MM.1S (cell line): ENCODE measurements around the gene ADAMTS4.
"Not testable (repeated sequence)": the region's sequence is repeated elsewhere in the genome, so short reads cannot be mapped to it uniquely, and the experiment has no call there.

Experiments
- DNase-seq: peaks from one replicate; pipeline ENCODE4 v3.0.0-alpha.2; 2015
- H2AFZ ChIP-seq: fragments of 300-600 bp; sonication (generic); 2 replicates; pipeline ENCODE4 v1.6.0; 2016; ENCODE audit warnings: antibody characterized with exemption, low read length
- H3F3A ChIP-seq: fragments of 300-600 bp; sonication (generic); 2 replicates; pipeline ENCODE4 v1.6.1; 2016; ENCODE audit warnings: mild to moderate bottlenecking, antibody characterized with exemption, low read length, moderate library complexity, mixed read lengths; ENCODE audit not compliant: insufficient read depth
- H3K27ac ChIP-seq: fragments of 300-600 bp; sonication (generic); 2 replicates; pipeline ENCODE4 v1.5.1; 2016; ENCODE audit warnings: mild to moderate bottlenecking, low read length
- H3K27me3 ChIP-seq: fragments of 300-600 bp; sonication (generic); replicated peaks from 2 replicates; pipeline ENCODE4 v1.6.0; 2016; ENCODE audit warnings: low read length; ENCODE audit not compliant: insufficient read depth
- H3K36me3 ChIP-seq: fragments of 300-600 bp; sonication (generic); replicated peaks from 2 replicates; pipeline ENCODE4 v1.6.1; 2016; ENCODE audit warnings: mild to moderate bottlenecking, low read length, mixed read lengths; ENCODE audit not compliant: insufficient read depth
- H3K4me1 ChIP-seq: fragments of 300-600 bp; sonication (generic); 2 replicates; pipeline ENCODE4 v1.6.1; 2016; ENCODE audit warnings: low read length, mixed read lengths
- H3K4me2 ChIP-seq: fragments of 300-600 bp; sonication (generic); 2 replicates; pipeline ENCODE4 v1.6.0; 2016; ENCODE audit warnings: low read depth, low read length
- H3K4me3 ChIP-seq: fragments of 300-600 bp; sonication (generic); 2 replicates; pipeline ENCODE4 v1.5.1; 2016; ENCODE audit warnings: low read length, mixed read lengths
- H3K79me2 ChIP-seq: fragments of 300-600 bp; sonication (generic); 2 replicates; pipeline ENCODE4 v1.6.1; 2016; ENCODE audit warnings: mixed run types, low read length, mixed read lengths
- H3K9ac ChIP-seq: fragments of 300-600 bp; sonication (generic); 2 replicates; pipeline ENCODE4 v1.6.1; 2016; ENCODE audit warnings: low read length, mixed read lengths
- H3K9me2 ChIP-seq: fragments of 300-600 bp; sonication (generic); replicated peaks from 2 replicates; pipeline ENCODE4 v1.6.1; 2016; ENCODE audit warnings: mild to moderate bottlenecking, low read length, mixed read lengths; ENCODE audit not compliant: insufficient read depth
- H3K9me3 ChIP-seq: fragments of 300-600 bp; sonication (generic); replicated peaks from 2 replicates; pipeline ENCODE4 v1.6.1; 2016; ENCODE audit warnings: mild to moderate bottlenecking, low read length, mixed read lengths; ENCODE audit not compliant: insufficient read depth
- H4K20me1 ChIP-seq: fragments of 300-600 bp; sonication (generic); 2 replicates; pipeline ENCODE4 v1.6.1; 2016; ENCODE audit warnings: mild to moderate bottlenecking, low read length, moderate library complexity, mixed read lengths; ENCODE audit not compliant: insufficient read depth
- CTCF ChIP-seq: fragments of 300-600 bp; sonication (generic); IDR thresholded peaks from 2 replicates; pipeline ENCODE4 v1.5.1; 2016; ENCODE audit warnings: antibody characterized with exemption, low read length, mixed read lengths
- EZH2 ChIP-seq: fragments of 300-600 bp; sonication (generic); optimal IDR thresholded peaks from 2 replicates; pipeline ENCODE3; 2017; ENCODE audit warnings: low read depth, mild to moderate bottlenecking, antibody characterized with exemption, low read length, mixed read lengths
- EZH2phosphoT487 ChIP-seq: fragments of 300-600 bp; sonication (generic); IDR thresholded peaks from 2 replicates; pipeline ENCODE4 v1.6.1; 2018; ENCODE audit warnings: antibody characterized with exemption, low read length

Gene ADAMTS4

GRCh38 chr1:161226320-161226711, 27.5 kb upstream of the ADAMTS4 start:
- peak; percentile 28 for DNase-seq
- H3K79me2 ChIP-seq: peaks cover 27% of the 10 kb centered on the region
- no peaks in the 10 kb centered on the region for H3K9me2 ChIP-seq
- peak overlapping the region; percentile 86 for H2AFZ ChIP-seq
- peaks cover 19% of the 10 kb centered on the region for H3K4me1 ChIP-seq
- peaks cover 16% of the 10 kb centered on the region for H3F3A ChIP-seq
- H3K9ac ChIP-seq: peak overlapping the region; percentile 79
- 0 out of 2 replicates have a peak, but pooled peaks cover 5% of the 10 kb centered on the region for H3K36me3 ChIP-seq
- no peaks in the 10 kb centered on the region for H3K27me3 ChIP-seq
- peak overlapping the region; percentile 89 for H3K4me3 ChIP-seq
- H3K27ac ChIP-seq: peak overlapping the region; percentile 49; the same call in 1 of the 2 replicates
- TF ChIP-seq EZH2: no peak
- TF ChIP-seq EZH2phosphoT487: no peak
- TF ChIP-seq CTCF: no peak
- H4K20me1 ChIP-seq: no peaks in the 10 kb centered on the region
- no peaks in the 10 kb centered on the region for H3K9me3 ChIP-seq
- peak overlapping the region; percentile 95 for H3K4me2 ChIP-seq

GRCh38 chr1:161225534-161226319, 26.9 kb upstream of the ADAMTS4 start, which contains the start of gene TOMM40L:
TSS of gene TOMM40L (plus strand) at chr1:161226060. CDS start at chr1:161226490, 430 bp downstream.
- H4K20me1 ChIP-seq: no peaks in the 10 kb centered on the region
- no peaks in the 10 kb centered on the region for H3K27me3 ChIP-seq
- H3K36me3 ChIP-seq: 0 out of 2 replicates have a peak, but pooled peaks cover 5% of the 10 kb centered on the region
- peak; percentile 100 for DNase-seq
- H3K9me3 ChIP-seq: no peaks in the 10 kb centered on the region
- peak within 1 kb of the TSS; percentile 86 for H2AFZ ChIP-seq
- peak within 1 kb of the TSS; percentile 95 for H3K4me2 ChIP-seq
- H3K4me1 ChIP-seq: peaks cover 19% of the 10 kb centered on the region
- TF ChIP-seq CTCF (peak; percentile 84), EZH2phosphoT487 (no peak), EZH2 (no peak)
- H3F3A ChIP-seq: peaks cover 16% of the 10 kb centered on the region
- peak within 1 kb of the TSS; percentile 49; the same call in 1 of the 2 replicates for H3K27ac ChIP-seq
- H3K4me3 ChIP-seq: peak within 1 kb of the TSS; percentile 89
- no peaks in the 10 kb centered on the region for H3K9me2 ChIP-seq
- H3K79me2 ChIP-seq: peaks cover 27% of the 10 kb centered on the region
- peak within 1 kb of the TSS; percentile 79 for H3K9ac ChIP-seq

- H3K9me2 ChIP-seq: no peaks in the 10 kb centered on the region
- peaks cover 16% of the 10 kb centered on the region for H3F3A ChIP-seq
- peak overlapping the region; percentile 62 for H2AFZ ChIP-seq
- H3K4me1 ChIP-seq: peaks cover 19% of the 10 kb centered on the region
- H3K27me3 ChIP-seq: no peaks in the 10 kb centered on the region
- H3K9ac ChIP-seq: peak overlapping the region; percentile 1; the same call in 1 of the 2 replicates
- TF ChIP-seq CTCF: no peak
- no peak for TF ChIP-seq EZH2
- no peak for TF ChIP-seq EZH2phosphoT487
- H4K20me1 ChIP-seq: no peaks in the 10 kb centered on the region
- DNase-seq: no peak
- H3K36me3 ChIP-seq: 0 out of 2 replicates have a peak, but pooled peaks cover 5% of the 10 kb centered on the region
- peaks cover 27% of the 10 kb centered on the region for H3K79me2 ChIP-seq
- peak overlapping the region; percentile 3; the same call in 1 of the 2 replicates for H3K4me3 ChIP-seq
- peak overlapping the region; percentile 21; the same call in 1 of the 2 replicates for H3K27ac ChIP-seq
- H3K4me2 ChIP-seq: peak overlapping the region; percentile 49
- H3K9me3 ChIP-seq: no peaks in the 10 kb centered on the region
Observed at GRCh38 chr1:161225178-161225533, 26.3 kb upstream of the ADAMTS4 start.

GRCh38 chr1:161224695-161225087, 25.8 kb upstream of the ADAMTS4 start:
- not testable (repeated sequence) for H3K9me2 ChIP-seq, H4K20me1 ChIP-seq, H3K4me3 ChIP-seq, H3K27ac ChIP-seq, H2AFZ ChIP-seq, H3K9me3 ChIP-seq, H3K27me3 ChIP-seq, H3K9ac ChIP-seq, H3K36me3 ChIP-seq, DNase-seq, H3K4me2 ChIP-seq
- peaks cover 19% of the 10 kb centered on the region for H3K4me1 ChIP-seq
- peaks cover 27% of the 10 kb centered on the region for H3K79me2 ChIP-seq
- H3F3A ChIP-seq: peaks cover 16% of the 10 kb centered on the region
